ENCODE measurements around the gene ASCL5. TPM values are rescaled to one million over a fixed set of nuclear protein-coding genes. Genes with fewer than 3 reads are reported as not detected.
A peak's percentile ranks its signal among the peaks of the same experiment; 100 is the strongest.

ASCL5 gene
- total and polyA plus RNA-seq, 2 of the 13 experiments (the other 11 are each of a cell fraction or from before 2014, with no cell fraction given), result not detected

GRCh38 chr1:201170533-201171062, 43.6 kb upstream of the ASCL5 start (continued):
- peak; percentile 77 for TF ChIP-seq HNF1A (IDR thresholded peaks at IDR 0.05; ENCODE audit: low read depth)
- TF ChIP-seq HNF1A (CRISPR knock-in tag; IDR thresholded peaks at IDR 0.05; ENCODE audit: borderline replicate concordance), result peak; percentile 94
- TF ChIP-seq FIP1L1 (IDR thresholded peaks at IDR 0.05; ENCODE audit: borderline replicate concordance, insufficient read depth, low read depth, low read length), result no peak
- no peak for TF ChIP-seq KLF9 (CRISPR knock-in tag; IDR thresholded peaks at IDR 0.05; ENCODE audit: low read depth)
- peak; percentile 62; the same call in 1 of the 2 replicates for TF ChIP-seq FOXK1 (CRISPR knock-in tag; IDR thresholded peaks at IDR 0.05; ENCODE audit: borderline replicate concordance, low read depth)
- no peak; the same call in 1 of the 2 replicates for TF ChIP-seq ARNT2 (CRISPR knock-in tag; IDR thresholded peaks at IDR 0.05; ENCODE audit: low read depth)
- TF ChIP-seq SNAPC2 (CRISPR knock-in tag; IDR thresholded peaks at IDR 0.05), result no peak
- peak; percentile 65; the same call in 1 of the 2 replicates for TF ChIP-seq KLF12 (CRISPR knock-in tag; IDR thresholded peaks at IDR 0.05; ENCODE audit: borderline replicate concordance)
- TF ChIP-seq ZMYM3 (CRISPR knock-in tag; IDR thresholded peaks at IDR 0.05), result peak; percentile 72; the same call in 1 of the 2 replicates
- TF ChIP-seq ATRX (CRISPR knock-in tag; IDR thresholded peaks at IDR 0.05; ENCODE audit: borderline replicate concordance), result no peak
- TF ChIP-seq ZNF609 (CRISPR knock-in tag; IDR thresholded peaks at IDR 0.05; ENCODE audit: borderline replicate concordance), result peak; percentile 95
- no peak for TF ChIP-seq ZNF552 (CRISPR knock-in tag; IDR thresholded peaks at IDR 0.05; ENCODE audit: borderline replicate concordance)
- TF ChIP-seq ZBTB21 (CRISPR knock-in tag; IDR thresholded peaks at IDR 0.05), result peak; percentile 70; the same call in 1 of the 2 replicates
- TF ChIP-seq SALL2 (CRISPR knock-in tag; IDR thresholded peaks at IDR 0.05), result no peak; the same call in 1 of the 2 replicates
- TF ChIP-seq RORA (CRISPR knock-in tag; IDR thresholded peaks at IDR 0.05), result no peak
- TF ChIP-seq ZNF44 (CRISPR knock-in tag; IDR thresholded peaks at IDR 0.05), result no peak
- TF ChIP-seq ZNF335 (CRISPR knock-in tag; IDR thresholded peaks at IDR 0.05), result peak; percentile 60; the same call in 1 of the 2 replicates
- no peak; the same call in 1 of the 2 replicates for TF ChIP-seq ZNF275 (CRISPR knock-in tag; IDR thresholded peaks at IDR 0.05; ENCODE audit: borderline replicate concordance)
- TF ChIP-seq NFE2 (CRISPR knock-in tag; IDR thresholded peaks at IDR 0.05), result no peak
- no peak for TF ChIP-seq PLRG1 (conservative IDR thresholded peaks at IDR 0.05)
- peak; percentile 97 for TF ChIP-seq SKI (IDR thresholded peaks at IDR 0.05; ENCODE audit: partially characterized antibody)
